Epithelial cell of prostate (primary cell): ENCODE results near the gene FMN2.
"Not testable (repeated sequence)": the region's sequence is repeated elsewhere in the genome, so short reads cannot be mapped to it uniquely, and the experiment has no call there.

Source experiments
- DNase-seq: peaks from one replicate; pipeline ENCODE4 v3.0.0-alpha.2; 2011; ENCODE audit warnings: low read depth, low spot score
- H3K27ac ChIP-seq: fragments of 450-650 bp; 2 replicates; pipeline ENCODE4 v1.5.1; 2017; ENCODE audit warnings: mild to moderate bottlenecking

FMN2 gene

GRCh38 chr1:240239309-240239708 lies 147.6 kb downstream of the FMN2 start:
- no peak overlapping the region for H3K27ac ChIP-seq
- no peak for DNase-seq

GRCh38 chr1:240241278-240241677 lies 149.6 kb downstream of the FMN2 start:
- H3K27ac ChIP-seq: no peak overlapping the region
- DNase-seq: no peak

GRCh38 chr1:240242601-240243144 lies 151.0 kb downstream of the FMN2 start:
- DNase-seq: no peak
- no peak overlapping the region for H3K27ac ChIP-seq

- H3K27ac ChIP-seq: no peak overlapping the region
- DNase-seq: no peak
These were observed 153.4 kb downstream of the FMN2 start for GRCh38 chr1:240244968-240245628.

GRCh38 chr1:240245629-240246020 lies 153.9 kb downstream of the FMN2 start:
- DNase-seq: no peak
- no peak overlapping the region for H3K27ac ChIP-seq

- no peak for DNase-seq
- H3K27ac ChIP-seq: no peak overlapping the region
These were observed 156.2 kb downstream of the FMN2 start for GRCh38 chr1:240247899-240248298.

- no peak for DNase-seq
- H3K27ac ChIP-seq: no peak overlapping the region
These were observed 162.3 kb downstream of the FMN2 start for GRCh38 chr1:240254006-240254405.

GRCh38 chr1:240254778-240255291 lies 163.2 kb downstream of the FMN2 start:
- DNase-seq: no peak
- H3K27ac ChIP-seq: no peak overlapping the region

- H3K27ac ChIP-seq: no peak overlapping the region
- DNase-seq: no peak
These were observed 164.2 kb downstream of the FMN2 start for GRCh38 chr1:240255922-240256321.

- no peak for DNase-seq
- H3K27ac ChIP-seq: no peak overlapping the region
These were observed 165.3 kb downstream of the FMN2 start for GRCh38 chr1:240256836-240257503.

- H3K27ac ChIP-seq: no peak overlapping the region
- DNase-seq: no peak
These were observed 167.2 kb downstream of the FMN2 start for GRCh38 chr1:240258910-240259309.

GRCh38 chr1:240264494-240264893 lies 172.8 kb downstream of the FMN2 start:
- not testable (repeated sequence) for H3K27ac ChIP-seq, DNase-seq

GRCh38 chr1:240271081-240271480 lies 179.4 kb downstream of the FMN2 start:
- no peak overlapping the region for H3K27ac ChIP-seq
- DNase-seq: no peak

GRCh38 chr1:240274569-240274968 lies 182.9 kb downstream of the FMN2 start:
- H3K27ac ChIP-seq: no peak overlapping the region

GRCh38 chr1:240275219-240275618 lies 183.5 kb downstream of the FMN2 start:
- not testable (repeated sequence) for DNase-seq, H3K27ac ChIP-seq

More at GRCh38 chr1:240274569-240274968, 182.9 kb downstream of the FMN2 start:
- DNase-seq: no peak

- DNase-seq: no peak
- no peak overlapping the region for H3K27ac ChIP-seq
These were observed 186.4 kb downstream of the FMN2 start for GRCh38 chr1:240278082-240278481.

- H3K27ac ChIP-seq: no peak overlapping the region
- no peak for DNase-seq
These were observed 189.1 kb downstream of the FMN2 start for GRCh38 chr1:240280560-240281322.

- no peak for DNase-seq
- H3K27ac ChIP-seq: no peak overlapping the region
These were observed 190.6 kb downstream of the FMN2 start for GRCh38 chr1:240282061-240282830.

- H3K27ac ChIP-seq: no peak overlapping the region
- no peak for DNase-seq
These were observed 193.2 kb downstream of the FMN2 start for GRCh38 chr1:240284656-240285414.
